Measurements from ENCODE around the gene DENND4A.

- TF ChIP-seq ARID3A (IDR thresholded peaks at IDR 0.05; ENCODE audit: borderline replicate concordance, low read depth, low read length) (no peak), CTCF (IDR thresholded peaks at IDR 0.05 in 2 of 3, conservative IDR thresholded peaks at IDR 0.05 in 1 of 3; ENCODE audit: insufficient read depth in 2 of 3, low read depth in 1 of 3, low read length in 3 of 3) (no peak), SMAD4 (CRISPR knock-in tag; conservative IDR thresholded peaks at IDR 0.05) (no peak), ESRRB (CRISPR knock-in tag; IDR thresholded peaks at IDR 0.05; ENCODE audit: borderline replicate concordance) (no peak), PRPF4 (IDR thresholded peaks at IDR 0.05; ENCODE audit: insufficient read depth, low read depth, low read length, poor library complexity, severe bottlenecking) (no peak), ATF3 (IDR thresholded peaks at IDR 0.05) (no peak; the same call in 1 of the 2 replicates), ATF3 (CRISPR knock-in tag; conservative IDR thresholded peaks at IDR 0.05) (no peak), GABPA (tag; conservative IDR thresholded peaks at IDR 0.05; ENCODE audit: low read depth) (no peak), ZNF561 (CRISPR knock-in tag; conservative IDR thresholded peaks at IDR 0.05) (no peak), POLR2A (conservative IDR thresholded peaks at IDR 0.05) (no peak), SMARCB1 (IDR thresholded peaks at IDR 0.05; ENCODE audit: insufficient read length, low read depth) (no peak)
Observed at GRCh38 chr15:65743637-65744252, 48.3 kb downstream of the DENND4A start.
